NCI-H2029 (cell line): ENCODE measurements around the gene LENG8.

ENCODE experiments used
- DNase-seq: peaks from one replicate; lab custom pipeline; 2025; lab: John Stamatoyannopoulos, UW

Gene LENG8

GRCh38 chr19:54448774-54449700, at the start of gene LENG8:
Gene LENG8 (plus strand): TSS chr19:54449199. CDS start chr19:54451345, 2,146 bp downstream.
- peak; percentile 94 for DNase-seq

DNA sequence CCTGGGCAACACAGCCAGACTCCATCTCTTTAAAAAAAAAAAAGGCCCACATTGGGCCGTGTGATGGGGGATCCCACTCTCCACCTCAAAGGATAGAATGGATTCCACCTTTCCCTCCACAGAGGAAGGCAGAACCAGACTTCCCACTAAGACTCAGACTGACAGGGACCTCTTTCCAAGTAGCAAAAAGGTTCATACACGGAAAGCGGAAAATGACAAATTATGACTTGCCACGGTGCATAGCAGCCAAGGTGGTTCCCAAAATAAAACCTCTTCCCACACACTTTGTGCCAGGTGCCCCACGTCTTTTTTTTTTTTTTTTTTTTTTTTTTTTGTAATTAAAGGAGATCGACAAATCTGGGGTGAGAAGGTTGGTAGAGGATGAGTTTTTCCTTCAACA, 48.1 kb upstream of the LENG8 start:
- no peak for DNase-seq

- no peak for DNase-seq
Measured at GRCh38 chr19:54403054-54403453, 45.9 kb upstream of the LENG8 start.

- DNase-seq: no peak
Measured at GRCh38 chr19:54405628-54406027, 43.4 kb upstream of the LENG8 start.

GRCh38 chr19:54407780-54408179, 41.2 kb upstream of the LENG8 start:
- DNase-seq: no peak

GRCh38 chr19:54408456-54409026, 40.5 kb upstream of the LENG8 start:
- DNase-seq: no peak

DNA sequence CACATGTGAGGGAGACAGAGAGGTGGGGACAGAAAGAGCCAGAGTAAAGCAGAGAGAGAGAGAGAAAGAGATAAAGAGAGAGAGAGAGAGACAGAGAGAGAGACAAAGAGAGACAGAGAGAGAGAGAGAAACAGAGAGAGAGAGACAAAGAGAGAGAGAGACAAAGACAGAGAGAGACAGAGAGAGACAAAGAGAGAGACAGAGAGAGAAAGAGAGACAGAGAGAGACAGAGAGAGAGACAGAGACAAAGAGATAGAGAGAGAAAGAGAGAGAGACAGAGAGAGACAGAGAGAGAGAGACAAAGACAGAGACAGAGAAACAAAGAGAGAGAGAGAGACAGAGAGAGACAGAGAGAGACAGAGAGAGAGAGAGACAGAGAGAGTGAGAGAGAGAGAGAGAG, 38.0 kb upstream of the LENG8 start:
- DNase-seq: no peak

DNA sequence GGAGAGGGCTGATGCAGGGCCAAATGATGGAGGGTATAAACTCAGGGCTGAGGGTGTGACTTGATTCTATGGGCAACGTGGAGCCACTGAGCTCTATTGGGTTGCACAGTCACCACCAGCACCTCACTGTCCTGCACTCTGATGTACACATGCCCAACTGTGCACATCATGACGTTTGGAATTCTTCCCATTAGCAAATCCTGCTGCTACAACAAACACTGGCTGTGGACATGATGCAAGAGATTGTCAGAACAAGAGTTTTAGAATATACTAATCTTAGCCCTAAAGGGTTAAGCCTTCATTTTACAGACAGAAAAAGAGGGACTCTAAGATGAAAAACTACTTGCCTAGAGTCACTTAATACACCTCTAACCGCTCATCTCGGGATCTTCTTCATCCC, 36.1 kb upstream of the LENG8 start:
- DNase-seq: no peak

- no peak for DNase-seq
Measured at GRCh38 chr19:54414156-54414555, 34.8 kb upstream of the LENG8 start.

GRCh38 chr19:54415208-54415900, 33.6 kb upstream of the LENG8 start, which contains the start of gene TTYH1:
Gene TTYH1 (plus strand): TSS chr19:54415464. CDS start chr19:54415553, 89 bp downstream.
- DNase-seq: no peak

DNA sequence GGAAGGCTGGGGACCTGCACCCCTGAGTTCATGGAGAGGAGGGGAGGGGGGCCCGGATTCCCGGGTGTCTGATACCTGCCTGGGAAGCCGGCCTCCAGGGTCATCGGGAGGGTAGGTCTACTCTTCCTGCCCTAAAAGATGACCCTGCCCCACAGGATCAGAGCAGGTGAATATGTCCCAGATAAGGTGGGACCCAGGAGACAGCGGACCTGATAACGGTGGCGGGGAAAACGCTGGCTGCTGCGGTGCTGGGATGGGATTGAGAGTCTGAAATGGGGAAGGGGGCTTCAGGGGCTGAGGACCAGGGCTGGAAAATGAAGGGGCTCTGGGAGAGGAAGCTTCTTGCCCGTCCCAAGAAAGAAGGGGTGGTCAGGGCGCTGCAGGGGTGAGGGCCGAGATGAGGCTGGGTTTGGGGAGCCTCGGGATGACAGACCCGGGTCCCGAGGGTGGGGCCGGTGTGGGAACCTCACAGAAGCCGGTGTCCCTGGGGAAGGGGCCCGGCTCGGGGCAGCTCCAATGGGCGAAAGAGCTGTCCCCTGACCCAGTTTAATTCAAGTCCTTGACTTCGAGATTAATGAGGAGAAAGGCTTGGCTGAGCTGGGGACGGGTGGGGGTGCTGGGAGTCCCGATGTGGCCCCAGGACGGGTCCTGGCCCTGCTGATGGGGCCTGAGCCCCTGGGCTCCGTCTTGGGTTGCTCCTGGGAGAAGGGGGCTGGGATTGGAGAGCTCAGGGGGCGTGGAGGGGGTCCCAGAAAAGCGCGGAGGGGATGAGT, 32.9 kb upstream of the LENG8 start:
- no peak for DNase-seq

DNA sequence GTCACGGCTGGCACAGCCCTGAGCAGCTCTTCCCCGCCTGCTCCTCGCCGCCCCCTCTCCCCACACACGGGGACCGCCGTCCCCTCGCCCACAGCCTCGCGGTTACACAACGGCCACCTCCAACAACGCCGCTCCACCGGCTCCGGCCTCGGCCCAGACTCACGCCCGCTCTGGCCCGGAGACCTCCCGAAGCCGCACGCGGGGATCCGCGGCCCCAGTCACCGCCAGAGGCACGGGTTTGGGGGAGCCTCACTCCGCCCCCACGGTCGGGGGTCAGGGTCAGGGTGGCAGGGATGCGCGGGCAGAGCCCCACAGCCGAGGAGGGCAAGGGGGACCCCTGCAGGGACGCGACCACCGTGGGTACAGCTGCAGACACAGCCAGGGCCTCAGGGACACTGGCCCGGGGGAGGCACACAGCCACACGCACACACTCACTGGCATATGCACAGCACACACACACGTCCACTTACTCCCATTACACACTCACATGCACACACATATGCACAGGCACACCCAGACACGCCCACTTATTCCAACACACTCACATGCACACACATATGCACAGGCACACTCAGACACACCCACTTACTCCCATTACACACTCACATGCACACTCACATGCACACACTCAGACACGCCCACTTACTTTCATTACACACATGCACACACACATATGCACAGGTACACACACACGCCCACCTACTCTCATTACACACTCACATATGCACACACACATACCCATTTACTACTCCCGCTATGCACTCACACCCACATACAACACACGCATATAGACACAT, 32.1 kb upstream of the LENG8 start:
- no peak for DNase-seq

GRCh38 chr19:54418030-54418929, 30.7 kb upstream of the LENG8 start:
- DNase-seq: no peak

GRCh38 chr19:54418930-54419800, 29.8 kb upstream of the LENG8 start:
- DNase-seq: no peak

DNA sequence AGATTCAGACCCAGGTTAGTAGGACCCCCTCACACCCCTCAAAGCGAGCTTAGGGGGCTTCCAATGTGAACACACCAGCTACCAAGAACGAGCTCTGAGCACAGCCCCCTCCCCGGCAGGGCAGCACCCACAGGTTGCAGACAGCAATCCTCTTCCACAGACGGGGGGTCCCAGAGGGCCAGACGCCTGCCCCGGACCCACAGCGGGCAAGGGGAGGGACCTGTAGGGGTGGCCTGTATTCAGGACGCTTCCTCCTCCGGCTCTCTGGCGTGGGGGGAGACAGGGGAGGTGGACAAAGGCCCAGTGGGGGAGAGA, 29.0 kb upstream of the LENG8 start:
- no peak for DNase-seq

DNA sequence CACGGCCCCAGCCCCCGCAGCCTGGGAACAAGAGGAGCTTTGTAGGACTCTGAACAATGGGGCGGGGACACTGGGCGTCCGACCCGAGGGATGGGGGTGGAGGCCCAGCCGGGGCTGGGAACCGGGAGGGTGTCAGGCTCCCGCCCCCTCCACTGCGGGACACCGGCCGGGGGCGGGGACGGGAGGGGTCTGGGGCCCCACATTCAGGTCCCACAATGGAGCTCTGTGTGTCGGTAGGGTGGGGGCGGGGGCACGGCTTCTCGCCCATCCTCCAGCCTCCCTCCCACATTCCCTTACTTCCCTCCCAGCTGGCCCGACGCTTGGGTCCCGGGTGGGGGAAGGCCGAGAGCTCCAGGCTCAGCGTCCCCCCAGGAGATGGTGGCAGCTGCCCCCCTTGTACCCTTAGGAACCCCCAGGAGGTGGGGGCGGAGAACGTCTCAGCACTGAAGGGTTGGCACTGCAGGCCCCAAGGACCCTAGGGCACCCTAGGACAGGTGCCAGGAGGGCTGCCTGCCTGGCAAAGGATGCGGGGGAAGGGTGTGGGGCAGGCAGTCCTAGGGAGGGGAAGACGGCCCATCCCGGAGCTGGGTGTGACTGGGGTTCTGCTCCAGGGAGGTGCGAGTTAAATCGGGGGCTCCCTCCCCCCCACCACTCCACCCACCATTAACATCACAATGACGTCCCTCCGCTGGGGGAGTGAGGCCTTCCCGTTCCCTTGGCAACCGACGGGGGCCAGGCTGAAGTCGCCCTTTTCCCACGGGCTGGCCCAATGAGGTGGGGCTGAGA, 28.4 kb upstream of the LENG8 start:
- no peak for DNase-seq

DNA sequence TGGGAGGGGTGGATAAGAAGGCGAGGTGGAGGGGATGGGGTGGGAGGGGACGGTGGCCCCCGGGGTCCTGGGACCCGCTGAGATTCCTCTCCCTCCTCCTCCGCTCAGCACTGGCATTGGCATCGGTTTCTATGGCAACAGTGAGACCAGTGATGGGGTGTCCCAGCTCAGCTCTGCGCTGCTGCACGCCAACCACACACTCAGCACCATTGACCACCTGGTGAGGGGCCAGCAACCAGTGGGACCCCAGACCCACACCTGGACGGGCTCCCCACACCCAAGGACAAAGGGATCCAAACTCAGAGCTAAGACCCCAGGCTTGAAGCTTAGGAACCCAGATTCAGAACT, 27.9 kb upstream of the LENG8 start:
- no peak for DNase-seq

GRCh38 chr19:54421521-54421920, 27.5 kb upstream of the LENG8 start:
- no peak for DNase-seq

GRCh38 chr19:54422136-54422535, 26.9 kb upstream of the LENG8 start:
- no peak for DNase-seq
